CD4-positive, alpha-beta memory T cell (primary cell): ENCODE results near the gene GNPAT. TPM values are rescaled to one million over a fixed set of nuclear protein-coding genes. Genes with fewer than 3 reads are reported as not detected.
A peak's percentile ranks its signal among the peaks of the same experiment; 100 is the strongest.

Experiments
- CTCF ChIA-PET: fragments of 350-600 bp; sonication (Branson Sonifier 250); formaldehyde crosslinking; loops from one replicate; lab custom pipeline; 2021; ENCODE audit warnings: inconsistent platforms; ENCODE audit not compliant: partially characterized antibody; lab: Charles Lee
- POLR2A ChIA-PET: fragments of 350-600 bp; sonication (Branson Sonifier 250); formaldehyde crosslinking; loops from one replicate; lab custom pipeline; 2021; ENCODE audit not compliant: partially characterized antibody; lab: Charles Lee
- DNase-seq, 5 donors: peaks; one replicate each; pipeline versions ENCODE4 v3.0.0 to v3.0.0-alpha.2; 2020 to 2022; ENCODE audit warnings: mixed read lengths in 1 of 5
- H3K27ac ChIP-seq: one replicate; pipeline ENCODE4 v1.7.0; 2013; ENCODE audit warnings: low read depth, low read length
- H3K27me3 ChIP-seq: 2 replicates; pipeline ENCODE4 v1.7.0; 2013; ENCODE audit warnings: mild to moderate bottlenecking, low read length, moderate library complexity; ENCODE audit not compliant: insufficient read depth
- H3K36me3 ChIP-seq: 2 replicates; pipeline ENCODE4 v1.7.0; 2013; ENCODE audit warnings: mild to moderate bottlenecking, low read length, moderate library complexity; ENCODE audit not compliant: insufficient read depth
- H3K4me1 ChIP-seq: 2 replicates; pipeline ENCODE4 v1.7.0; 2013; ENCODE audit warnings: mild to moderate bottlenecking, low read length, moderate library complexity; ENCODE audit not compliant: insufficient read depth
- H3K4me3 ChIP-seq, 2 donors: one replicate each; pipeline ENCODE4 v1.7.0; 2013; ENCODE audit warnings: low read length in 2 of 2, mild to moderate bottlenecking in 1 of 2
- H3K9me3 ChIP-seq, 2 donors: one replicate each; pipeline ENCODE4 v1.7.0; 2013; ENCODE audit warnings: low read length in 2 of 2, control low read depth in 1 of 2; ENCODE audit not compliant: control insufficient read depth in 1 of 2
- H3K27ac Mint-ChIP-seq, 7 donors: one replicate each; pipeline ENCODE4 v1.8.0; 2020 to 2021; ENCODE audit warnings: mixed read lengths in 7 of 7, mild to moderate bottlenecking in 6 of 7, inconsistent platforms in 3 of 7, moderate library complexity in 3 of 7
- H3K27me3 Mint-ChIP-seq, 2 donors: one replicate each; pipeline ENCODE4 v1.8.0; 2020 to 2021; ENCODE audit warnings: mixed read lengths in 2 of 2
- H3K36me3 Mint-ChIP-seq, 2 donors: one replicate each; pipeline ENCODE4 v1.8.0; 2020 to 2021; ENCODE audit warnings: mixed read lengths in 2 of 2, inconsistent platforms in 1 of 2, mild to moderate bottlenecking in 1 of 2
- H3K4me1 Mint-ChIP-seq, 4 donors: one replicate each; pipeline ENCODE4 v1.8.0; 2020 to 2021; ENCODE audit warnings: mixed read lengths in 4 of 4, mild to moderate bottlenecking in 1 of 4
- H3K4me3 Mint-ChIP-seq, 8 donors: one replicate each; pipeline ENCODE4 v1.8.0; 2020 to 2021; ENCODE audit warnings: mixed read lengths in 8 of 8, mild to moderate bottlenecking in 7 of 8, moderate library complexity in 6 of 8, inconsistent platforms in 3 of 8
- H3K9me3 Mint-ChIP-seq, 8 donors: one replicate each; pipeline ENCODE4 v1.8.0; 2020 to 2021; ENCODE audit warnings: mixed read lengths in 8 of 8, mild to moderate bottlenecking in 5 of 8, inconsistent platforms in 3 of 8, moderate library complexity in 1 of 8
- intact Hi-C: fragments of 100-400 bp; cut with micrococcal nuclease; formaldehyde crosslinking; loops from one replicate; pipeline ENCODE4 v1.15.1; 2023
- polyA plus RNA-seq, 2 donors: library from polyadenylated mRNA; unstranded; fragments of 300-500 nt; fragmentation: Illumina TruSeq; gene quantifications; one replicate each; pipeline ENCODE4 v1.2.3, GENCODE V29; 2021
- total RNA-seq, 2 experiments: library from RNA; stranded (reverse); gene quantifications; one replicate each; pipeline ENCODE4 v1.2.3, GENCODE V29; 2021

Gene GNPAT
- total and polyA plus RNA-seq, 4 experiments from 2014 or later = 35.7 to 51.9 (median 39.0) TPM

- Histone ChIP-seq H3K27me3 (no peaks in the 10 kb centered on the region), H3K27ac (no peak overlapping the region), H3K4me1 (peaks cover 42% of the 10 kb centered on the region), H3K4me3 (peak overlapping the region in 1 of 2 donors; percentile 83), H3K9me3 (no peaks in the 10 kb centered on the region), H3K36me3 (peaks cover 12% of the 10 kb centered on the region)
- CTCF ChIA-PET = interaction anchor here (1.3 to 1.6 kb wide), 3 partner anchors 17 to 96 kb away, joined by 3 to 4 read pairs (median 4); partner anchors contain the start of gene SPRTN
- H3K27me3 Mint-ChIP-seq = no peaks in the 10 kb centered on the region
- DNase-seq = peak in 2 of 5 donors; percentile 1 to 5
- intact Hi-C loops = loop anchor here (5.0 kb wide), 2 partner anchors 180 to 360 kb away; partner anchors contain the start of gene EGLN1
- peaks cover 54 to 78% (median 62%) of the 10 kb centered on the region in 4 donors for H3K4me1 Mint-ChIP-seq
- peak overlapping the region in 6 of 7 donors; percentile 6 to 99 (median 98) for H3K27ac Mint-ChIP-seq
- H3K4me3 Mint-ChIP-seq = peak overlapping the region; percentile 95 to 99 (median 98)
- POLR2A ChIA-PET = interaction anchor here (0.7 to 2.1 kb wide), 4 partner anchors 10 to 286 kb away, joined by 3 to 14 read pairs (median 5); partner anchors contain the start of genes EXOC8 and SPRTN
- H3K36me3 Mint-ChIP-seq = peaks cover 17 to 44% of the 10 kb centered on the region in 2 donors
- peaks cover 0 to 1% (median 0%) of the 10 kb centered on the region in 8 donors for H3K9me3 Mint-ChIP-seq
Observed at GRCh38 chr1:231242516-231243198, 1.6 kb downstream of the GNPAT start.

GRCh38 chr1:231248778-231249177, 7.8 kb downstream of the GNPAT start:
- Mint-ChIP-seq H3K36me3 (peaks cover 27 to 49% of the 10 kb centered on the region in 2 donors), H3K4me3 (no peak overlapping the region), H3K9me3 (no peaks in the 10 kb centered on the region), H3K27ac (no peak overlapping the region), H3K4me1 (peaks cover 29 to 36% (median 35%) of the 10 kb centered on the region in 4 donors), H3K27me3 (no peaks in the 10 kb centered on the region)
- Histone ChIP-seq H3K27me3 (no peaks in the 10 kb centered on the region), H3K9me3 (no peaks in the 10 kb centered on the region), H3K36me3 (peaks cover 20% of the 10 kb centered on the region), H3K27ac (no peak overlapping the region), H3K4me3 (no peak overlapping the region), H3K4me1 (peaks cover 14% of the 10 kb centered on the region)
- DNase-seq = no peak
- intact Hi-C loops = no loop called here
- CTCF ChIA-PET = no interaction called here
- POLR2A ChIA-PET = no interaction called here

- Mint-ChIP-seq H3K27ac (peak overlapping the region in 2 of 7 donors; percentile 29 to 58), H3K27me3 (no peaks in the 10 kb centered on the region), H3K4me1 (peaks cover 9 to 26% (median 20%) of the 10 kb centered on the region in 4 donors), H3K4me3 (no peak overlapping the region), H3K36me3 (peaks cover 49 to 64% of the 10 kb centered on the region in 2 donors), H3K9me3 (no peaks in the 10 kb centered on the region)
- intact Hi-C loops = no loop called here
- Histone ChIP-seq H3K27me3 (no peaks in the 10 kb centered on the region), H3K4me1 (peaks cover 8% of the 10 kb centered on the region), H3K4me3 (no peak overlapping the region), H3K9me3 (no peaks in the 10 kb centered on the region), H3K27ac (no peak overlapping the region), H3K36me3 (peaks cover 30% of the 10 kb centered on the region)
- ChIA-PET POLR2A (interaction anchor here (1.1 kb wide), 1 partner anchor 10 kb away, joined by 6 read pairs; no protein-coding TSS in a partner anchor), CTCF (no interaction called here)
- DNase-seq = no peak
Observed at GRCh38 chr1:231252336-231252735, 11.3 kb downstream of the GNPAT start.

GRCh38 chr1:231260351-231260750, 19.3 kb downstream of the GNPAT start:
- peaks cover 0 to 2% (median under 1%) of the 10 kb centered on the region in 8 donors for H3K9me3 Mint-ChIP-seq
- H3K4me1 Mint-ChIP-seq = peaks cover 0 to 5% (median under 1%) of the 10 kb centered on the region in 4 donors
- POLR2A ChIA-PET = no interaction called here
- CTCF ChIA-PET = interaction anchor here (0.5 to 1.0 kb wide), 3 partner anchors 19 to 1788 kb away, joined by 3 to 4 read pairs (median 3); no protein-coding TSS in a partner anchor
- H3K36me3 ChIP-seq = peaks cover 37% of the 10 kb centered on the region
- no peak overlapping the region for H3K4me3 ChIP-seq
- H3K27me3 ChIP-seq = no peaks in the 10 kb centered on the region
- no peaks in the 10 kb centered on the region for H3K27me3 Mint-ChIP-seq
- no peaks in the 10 kb centered on the region for H3K4me1 ChIP-seq
- peaks cover 70 to 76% of the 10 kb centered on the region in 2 donors for H3K36me3 Mint-ChIP-seq
- H3K4me3 Mint-ChIP-seq = no peak overlapping the region
- no peak overlapping the region for H3K27ac ChIP-seq
- DNase-seq = no peak
- no peak overlapping the region for H3K27ac Mint-ChIP-seq
- H3K9me3 ChIP-seq = no peaks in the 10 kb centered on the region
- intact Hi-C loops = no loop called here

- Mint-ChIP-seq H3K27ac (peak overlapping the region in 3 of 7 donors; percentile 12 to 30 (median 25)), H3K27me3 (no peaks in the 10 kb centered on the region), H3K4me3 (no peak overlapping the region), H3K9me3 (no peaks in the 10 kb centered on the region), H3K4me1 (peaks cover 0 to 2% (median 0%) of the 10 kb centered on the region in 4 donors), H3K36me3 (peaks cover 61 to 78% of the 10 kb centered on the region in 2 donors)
- no peak overlapping the region for H3K27ac ChIP-seq
- H3K36me3 ChIP-seq = peaks cover 41% of the 10 kb centered on the region
- no peaks in the 10 kb centered on the region for H3K9me3 ChIP-seq
- no peak for DNase-seq
- intact Hi-C loops = no loop called here
- H3K4me3 ChIP-seq = no peak overlapping the region
- H3K4me1 ChIP-seq = no peaks in the 10 kb centered on the region
- ChIA-PET CTCF (interaction anchor here (0.6 kb wide), 1 partner anchor 171 kb away, joined by 4 read pairs; no protein-coding TSS in a partner anchor), POLR2A (no interaction called here)
- H3K27me3 ChIP-seq = no peaks in the 10 kb centered on the region
Observed at GRCh38 chr1:231264642-231265041, 23.6 kb downstream of the GNPAT start.

GRCh38 chr1:231265379-231265778, 24.4 kb downstream of the GNPAT start:
- CTCF ChIA-PET = no interaction called here
- no peak for DNase-seq
- H3K4me1 Mint-ChIP-seq = peaks cover 0 to 2% (median 0%) of the 10 kb centered on the region in 4 donors
- Histone ChIP-seq H3K27ac (no peak overlapping the region), H3K36me3 (peaks cover 37% of the 10 kb centered on the region), H3K4me1 (no peaks in the 10 kb centered on the region), H3K9me3 (no peaks in the 10 kb centered on the region), H3K27me3 (no peaks in the 10 kb centered on the region), H3K4me3 (no peak overlapping the region)
- no peaks in the 10 kb centered on the region for H3K9me3 Mint-ChIP-seq
- no peaks in the 10 kb centered on the region for H3K27me3 Mint-ChIP-seq
- H3K4me3 Mint-ChIP-seq = no peak overlapping the region
- intact Hi-C loops = no loop called here
- H3K36me3 Mint-ChIP-seq = peaks cover 61 to 78% of the 10 kb centered on the region in 2 donors
- POLR2A ChIA-PET = no interaction called here
- peak overlapping the region in 1 of 7 donors; percentile 65 for H3K27ac Mint-ChIP-seq

- Histone ChIP-seq H3K27me3 (no peaks in the 10 kb centered on the region), H3K4me1 (no peaks in the 10 kb centered on the region), H3K36me3 (peaks cover 34% of the 10 kb centered on the region), H3K4me3 (no peak overlapping the region), H3K9me3 (no peaks in the 10 kb centered on the region), H3K27ac (no peak overlapping the region)
- DNase-seq = no peak
- H3K36me3 Mint-ChIP-seq = peaks cover 61 to 80% of the 10 kb centered on the region in 2 donors
- ChIA-PET CTCF (no interaction called here), POLR2A (no interaction called here)
- no peak overlapping the region for H3K27ac Mint-ChIP-seq
- no peaks in the 10 kb centered on the region for H3K9me3 Mint-ChIP-seq
- no peak overlapping the region for H3K4me3 Mint-ChIP-seq
- peaks cover 0 to 2% (median 0%) of the 10 kb centered on the region in 4 donors for H3K4me1 Mint-ChIP-seq
- no peaks in the 10 kb centered on the region for H3K27me3 Mint-ChIP-seq
- intact Hi-C loops = no loop called here
Observed at GRCh38 chr1:231266811-231267322, 25.9 kb downstream of the GNPAT start.
